ENCODE data around the gene MEX3D. TPM values are rescaled to one million over a fixed set of nuclear protein-coding genes. Genes with fewer than 3 reads are reported as not detected.
A peak's percentile ranks its signal among the peaks of the same experiment; 100 is the strongest.

MEX3D gene
- total and polyA plus RNA-seq, 2 of the 4 experiments (the other 2 are of a cell fraction) = 9.1 to 9.6 TPM

GRCh38 chr19:1590641-1591397, 22.7 kb upstream of the MEX3D start:
- intact Hi-C loops (cut with micrococcal nuclease) (no loop called here), in situ Hi-C loops (cut with MboI; ENCODE audit: low sequenced_read_pairs) (no loop called here), dilution Hi-C loops (cut with HindIII; ENCODE audit: low sequenced_read_pairs, unreplicated experiment) (no loop called here)
- peak overlapping the region; percentile 86 for H3K23ac ChIP-seq (ENCODE audit: low read depth, low read length)
- ATAC-seq (ENCODE audit: low read depth) = no peak
- H3K4me1 ChIP-seq (ENCODE audit: control insufficient read depth, insufficient read depth, low read length) = peaks cover 11% of the 10 kb centered on the region
- ChIA-PET POLR2A (ENCODE audit: unreplicated experiment) (interaction anchor here (0.5 kb wide), 1 partner anchor 118 kb away, joined by 3 read pairs; no protein-coding TSS in a partner anchor), CTCF (interaction anchor here (0.7 kb wide), 1 partner anchor 34 kb away, joined by 3 read pairs; no protein-coding TSS in a partner anchor)
- peak overlapping the region; percentile 96 for H3K56ac ChIP-seq (ENCODE audit: extremely low read depth, insufficient read depth, low read length)
- H4K20me1 ChIP-seq (ENCODE audit: insufficient read depth, low read length) = peaks cover 42% of the 10 kb centered on the region
- DNase-seq = no peak
- peak overlapping the region; percentile 81 for H3K27ac ChIP-seq (ENCODE audit: insufficient read depth, low read length)
- no peak overlapping the region for H4K5ac ChIP-seq (ENCODE audit: low read depth, low read length)
- peak overlapping the region; percentile 100 for H2AK9ac ChIP-seq (replicated peaks; ENCODE audit: low read depth, low read length, poor library complexity)
- BruUV-seq (replicated peaks) = no TSS peak
- H4K8ac ChIP-seq (ENCODE audit: low read depth in 2 of 2, low read length in 2 of 2) = peak overlapping the region; percentile 97 to 100; a peak in 2 of 4 replicates
- H2AFZ ChIP-seq (replicated peaks; ENCODE audit: low read length, poor library complexity) = peak overlapping the region; percentile 34
- no peak overlapping the region for H2BK5ac ChIP-seq (ENCODE audit: low read depth, low read length, poor library complexity, severe bottlenecking)
- 3% methylated on average over 3 of the region's 10 CpGs; no CpG with 5 or more reads in 1 of the 2 experiments for WGBS, 2 experiments (ENCODE audit: extremely low coverage in 2 of 2, insufficient read length in 1 of 2)
- no peak overlapping the region for H3K18ac ChIP-seq (ENCODE audit: low read depth, low read length)
- peak overlapping the region; percentile 98 for H3K14ac ChIP-seq (replicated peaks; ENCODE audit: low read depth, low read length)
- peaks cover 11% of the 10 kb centered on the region for H3K9me1 ChIP-seq (ENCODE audit: insufficient read depth, low read length)
- no peak overlapping the region for H2BK120ac ChIP-seq (ENCODE audit: low read depth, low read length)
- H3K27me3 ChIP-seq (ENCODE audit: control insufficient read depth, insufficient read depth, low read length) = no peaks in the 10 kb centered on the region
- no peak overlapping the region for H2BK20ac ChIP-seq (ENCODE audit: low read depth, low read length)
- H3K9me3 ChIP-seq (ENCODE audit: control insufficient read depth, insufficient read depth, low read length) = no peaks in the 10 kb centered on the region
- peaks cover 13 to 65% of the 10 kb centered on the region in 2 experiments for H3K79me1 ChIP-seq (ENCODE audit: low read depth in 1 of 2, low read length in 2 of 2)
- H3K4me2 ChIP-seq (ENCODE audit: low read depth, low read length) = peak overlapping the region; percentile 93
- H2AK5ac ChIP-seq (ENCODE audit: low read depth, low read length) = peak overlapping the region; percentile 96
- H4K91ac ChIP-seq (ENCODE audit: insufficient read depth, low read depth, low read length) = peak overlapping the region; percentile 18; the same call in 1 of the 2 replicates
- peak overlapping the region; percentile 61 for H3K4me3 ChIP-seq (ENCODE audit: insufficient read depth, low read depth, low read length)
- H3K9ac ChIP-seq (ENCODE audit: low read depth, low read length) = peak overlapping the region; percentile 95
- H3K36me3 ChIP-seq (ENCODE audit: control insufficient read depth, insufficient read depth, low read length) = peaks cover 8% of the 10 kb centered on the region
- H2BK15ac ChIP-seq (ENCODE audit: low read depth, low read length) = no peak overlapping the region
- peak overlapping the region; percentile 97 for H3K4ac ChIP-seq (ENCODE audit: low read depth, low read length)
- TF ChIP-seq ELK1 (IDR thresholded peaks at IDR 0.05; ENCODE audit: borderline replicate concordance, low read depth, low read length) (no peak), CEBPB (IDR thresholded peaks at IDR 0.05; ENCODE audit: low read depth, low read length) (no peak), MAZ (IDR thresholded peaks at IDR 0.05; ENCODE audit: borderline replicate concordance, low read depth, low read length) (no peak), USF2 (IDR thresholded peaks at IDR 0.05; ENCODE audit: low read depth, low read length) (no peak), CTCF (conservative IDR thresholded peaks at IDR 0.05; ENCODE audit: low read depth, low read length) (peak; percentile 37; the same call in 1 of the 2 replicates), RCOR1 (IDR thresholded peaks at IDR 0.05; ENCODE audit: insufficient replicate concordance, low read length) (no peak), FOS (IDR thresholded peaks at IDR 0.05; ENCODE audit: low read depth, low read length) (no peak), CHD1 (IDR thresholded peaks at IDR 0.05; ENCODE audit: low read depth, low read length) (no peak), NFE2L2 (IDR thresholded peaks at IDR 0.05; ENCODE audit: low read depth, low read length) (no peak), RAD21 (IDR thresholded peaks at IDR 0.05; ENCODE audit: low read length) (peak; percentile 25; the same call in 1 of the 2 replicates), BHLHE40 (IDR thresholded peaks at IDR 0.05; ENCODE audit: low read depth, low read length) (no peak), SMC3 (IDR thresholded peaks at IDR 0.05; ENCODE audit: low read depth, low read length) (0 out of 2 replicates have a peak, but pooled peaks have one; percentile 15), MAFK (IDR thresholded peaks at IDR 0.05; ENCODE audit: low read depth, low read length) (no peak), MXI1 (IDR thresholded peaks at IDR 0.05; ENCODE audit: borderline replicate concordance, low read depth, low read length) (no peak)

Measured in IMR-90 (cell line).